ENCODE measurements around the gene ELSPBP1. TPM values are rescaled to one million over a fixed set of nuclear protein-coding genes. Genes with fewer than 3 reads are reported as not detected.
"Not testable (repeated sequence)": the region's sequence is repeated elsewhere in the genome, so short reads cannot be mapped to it uniquely, and the experiment has no call there.

The ELSPBP1 gene
- not detected for polyA plus RNA-seq (ENCODE audit: insufficient read length in 12 of 12)
- long read RNA-seq, donor 1, result 0 reads
- long read RNA-seq, donor 2, result 0 reads
- long read RNA-seq, donor 3, result 0 reads
- long read RNA-seq, donor 4, result 0 reads
- long read RNA-seq, donor 5, result 0 reads
- long read RNA-seq, donor 6, result 0 reads
- long read RNA-seq, donor 7, result 0 reads
- long read RNA-seq, donor 8, result 0 reads
- long read RNA-seq, donor 9, result 0 reads
- long read RNA-seq, donor 10, result 0 reads
- long read RNA-seq, donor 11, result 0 reads

GRCh38 chr19:47994209-47994802 lies at the start of gene ELSPBP1:
TSS of gene ELSPBP1 (plus strand) at chr19:47994632. CDS start at chr19:48008668, 14,036 bp downstream.
- no peak for DNase-seq

- not testable (repeated sequence) for DNase-seq
These were observed 44.4 kb upstream of the ELSPBP1 start for GRCh38 chr19:47949852-47950521.

- not testable (repeated sequence) for DNase-seq
These were observed 42.3 kb upstream of the ELSPBP1 start for GRCh38 chr19:47952132-47952531.

DNA sequence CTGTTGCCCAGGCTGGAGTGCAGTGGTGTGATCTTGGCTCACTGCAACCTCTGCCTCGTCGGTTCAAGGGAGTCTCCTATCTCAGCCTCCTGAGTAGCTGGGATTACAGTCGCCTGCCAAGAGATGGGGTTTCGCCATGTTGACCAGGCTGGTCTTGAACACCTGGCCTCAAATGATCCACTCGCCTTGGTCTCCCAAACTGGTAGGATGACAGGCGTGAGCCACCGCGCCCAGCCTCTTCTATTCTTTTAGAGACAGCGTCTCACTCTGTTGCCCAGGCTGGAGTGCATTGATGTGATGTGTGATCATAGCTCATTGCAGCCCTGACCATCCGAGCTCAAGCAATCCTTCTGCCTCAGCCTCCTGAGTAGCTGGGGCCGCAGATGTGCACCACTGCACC lies 38.5 kb upstream of the ELSPBP1 start:
- not testable (repeated sequence) for DNase-seq

- DNase-seq, result no peak
These were observed 20.9 kb upstream of the ELSPBP1 start for GRCh38 chr19:47973529-47973928.

- no peak for DNase-seq
These were observed 3.1 kb upstream of the ELSPBP1 start for GRCh38 chr19:47991191-47991808.

DNA sequence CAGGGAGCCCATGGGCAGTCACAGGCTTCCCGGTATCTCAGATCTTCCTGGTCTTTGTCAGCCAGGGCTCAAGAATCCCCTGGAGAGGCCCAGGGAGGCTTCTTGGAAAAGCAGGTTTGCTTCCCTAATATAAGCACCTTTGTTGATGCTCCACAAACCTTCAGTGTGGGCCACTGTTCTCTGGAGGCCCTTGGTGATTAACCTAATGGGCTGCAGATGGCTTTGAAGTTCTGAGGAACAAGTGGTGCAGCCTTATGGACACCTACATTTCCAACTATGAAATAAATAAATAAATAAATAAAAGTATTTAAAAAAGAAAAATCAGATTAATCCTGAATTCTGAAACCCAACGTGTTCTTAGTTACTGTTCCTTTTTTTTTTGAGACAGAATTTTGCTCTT lies 2.4 kb upstream of the ELSPBP1 start, which contains the start of gene BSPH1:
Gene BSPH1 (minus strand): TSS at position 101 of the 400 bp plus-strand sequence. CDS start 89 bp downstream, at position 12.
- DNase-seq, result no peak

DNA sequence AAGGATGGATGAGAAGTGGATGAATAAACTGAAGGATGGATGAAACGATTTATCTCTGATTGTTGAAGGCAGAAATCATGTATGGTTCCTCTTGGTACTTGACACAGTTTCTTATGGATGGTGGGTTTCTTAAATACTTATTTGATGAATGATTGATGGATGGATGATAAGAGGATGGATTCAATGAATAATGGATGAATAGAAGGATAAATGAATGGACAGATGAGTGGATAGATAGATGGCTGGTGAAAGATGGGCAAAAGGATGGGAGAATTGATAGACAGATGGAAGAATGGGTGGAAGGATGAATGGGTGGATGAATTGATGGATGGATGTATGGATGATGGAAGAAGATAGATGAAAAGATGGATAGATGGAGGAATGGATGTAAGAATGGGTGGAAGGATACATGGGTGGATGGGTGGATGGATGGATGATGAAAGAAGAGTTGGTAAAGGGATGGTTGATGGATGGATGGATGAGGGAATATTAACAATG lies 1.8 kb downstream of the ELSPBP1 start:
- no peak for DNase-seq

- no peak for DNase-seq
These were observed 4.4 kb downstream of the ELSPBP1 start for GRCh38 chr19:47998800-47999199.

DNA sequence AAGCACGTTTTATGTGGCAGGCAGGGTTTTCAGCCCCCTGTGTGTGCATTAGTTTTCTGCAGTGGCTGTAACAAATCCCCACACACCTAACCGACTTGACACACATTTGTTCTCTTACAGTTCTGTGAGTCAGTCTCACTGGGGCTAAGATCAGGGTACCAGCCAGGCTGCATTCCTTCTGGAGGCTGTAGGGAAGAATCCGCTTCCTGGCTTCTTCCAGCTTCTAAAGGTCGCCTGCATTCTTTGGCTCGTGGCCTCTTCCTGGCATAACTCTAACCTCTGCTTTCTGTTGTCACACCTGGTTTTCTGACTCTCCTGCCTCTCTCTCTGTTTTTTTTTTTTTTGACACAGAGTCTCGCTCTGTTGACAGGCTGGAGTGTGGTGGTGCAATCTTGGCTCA lies 6.4 kb downstream of the ELSPBP1 start:
- no peak for DNase-seq

- DNase-seq, result no peak
These were observed 9.8 kb downstream of the ELSPBP1 start for GRCh38 chr19:48004236-48004635.

GRCh38 chr19:48006762-48007161 lies 12.3 kb downstream of the ELSPBP1 start:
- DNase-seq, result no peak

- no peak for DNase-seq
These were observed 16.7 kb downstream of the ELSPBP1 start for GRCh38 chr19:48010932-48011758.

DNA sequence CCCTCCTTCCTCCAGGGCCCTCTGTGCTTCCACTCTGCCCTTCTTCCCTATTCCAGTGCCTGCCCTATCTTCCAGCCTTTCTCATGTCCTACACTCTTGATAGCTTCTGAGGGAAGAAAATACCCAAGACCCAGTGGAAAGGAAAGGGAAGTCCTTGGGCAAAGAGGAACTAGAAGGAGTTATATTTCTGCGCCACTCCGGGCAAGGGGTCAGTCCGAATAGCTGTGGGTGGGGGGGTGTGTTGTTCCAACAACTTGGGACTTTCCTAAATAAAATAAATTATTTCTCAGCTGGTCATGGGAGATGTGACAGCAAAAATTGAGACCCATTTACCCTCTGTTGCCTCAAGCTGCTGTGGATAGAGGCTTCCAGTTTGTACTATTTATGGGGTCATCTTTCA lies 26.3 kb downstream of the ELSPBP1 start:
- DNase-seq, result no peak

- no peak for DNase-seq
These were observed 28.6 kb downstream of the ELSPBP1 start for GRCh38 chr19:48023011-48023410.

DNA sequence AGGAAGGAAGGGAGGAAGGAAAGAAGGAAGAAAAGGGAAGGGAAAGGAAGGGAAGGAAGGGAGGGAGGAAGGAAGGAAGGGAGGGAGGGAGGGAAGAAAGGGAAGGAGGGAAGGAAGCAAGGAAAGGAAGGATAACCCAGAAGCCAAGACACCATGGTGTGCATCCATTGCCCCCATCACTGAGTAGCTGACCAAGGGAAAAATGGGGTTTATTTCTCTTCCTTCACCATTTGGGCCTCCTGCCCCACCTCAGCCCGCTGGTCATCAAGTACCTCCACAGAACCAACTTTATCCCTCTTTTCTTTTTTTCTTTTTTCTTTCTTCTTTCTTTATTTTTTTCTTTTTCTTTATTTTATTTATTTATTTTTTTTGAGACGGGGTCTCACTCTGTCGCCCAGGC lies 29.1 kb downstream of the ELSPBP1 start:
- no peak for DNase-seq

DNA sequence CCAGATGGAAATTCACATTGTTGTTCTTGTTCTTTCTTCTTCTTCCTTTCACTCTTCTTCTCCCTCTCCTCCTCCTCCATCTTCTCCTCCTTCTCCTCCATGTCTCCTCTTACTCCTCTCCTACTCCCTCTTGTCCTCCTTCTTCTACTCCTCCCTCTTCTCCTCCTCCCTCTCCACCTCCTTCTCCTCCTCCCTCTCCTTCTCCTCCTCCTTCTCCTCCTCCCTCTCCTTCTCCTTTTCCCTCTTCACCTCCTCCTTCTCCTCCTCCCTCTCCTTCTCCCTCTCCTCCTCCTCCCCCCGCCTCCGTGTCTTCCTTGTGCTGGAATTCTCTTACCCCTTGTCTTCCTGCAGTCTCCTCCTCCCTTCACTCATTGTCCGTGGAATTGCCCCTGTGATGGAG lies 31.0 kb downstream of the ELSPBP1 start:
- DNase-seq, result no peak

GRCh38 chr19:48029431-48029830 lies 35.0 kb downstream of the ELSPBP1 start:
- no peak for DNase-seq

GRCh38 chr19:48030073-48030472 lies 35.6 kb downstream of the ELSPBP1 start:
- DNase-seq, result no peak

- no peak for DNase-seq
These were observed 39.2 kb downstream of the ELSPBP1 start for GRCh38 chr19:48033604-48034003.

DNA sequence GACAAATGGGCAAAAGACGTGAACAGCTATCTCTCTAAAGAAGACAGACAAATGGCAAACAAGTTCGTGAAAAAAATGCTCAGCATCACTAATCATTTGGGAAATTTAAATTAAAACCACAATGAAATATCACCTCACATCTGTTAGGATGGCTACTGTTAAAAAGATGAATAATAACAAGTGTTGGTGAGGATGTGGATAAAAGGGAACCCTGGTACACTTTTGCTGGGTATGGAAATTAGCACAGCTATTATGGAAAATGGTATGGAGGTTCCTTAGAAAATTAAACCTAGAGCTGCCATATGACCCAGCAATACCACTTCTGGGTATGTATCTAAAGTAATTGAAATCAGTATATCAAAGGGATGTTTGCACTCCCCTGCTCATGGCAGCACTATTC lies 42.3 kb downstream of the ELSPBP1 start:
- no peak for DNase-seq

All from muscle of arm (tissue), 14 donors.